ENCODE data around the gene FABP7. TPM values are rescaled to one million over a fixed set of nuclear protein-coding genes. Genes with fewer than 3 reads are reported as not detected.

Gene FABP7
- total RNA-seq, 1 experiment from 2014 or later, result not detected

- POLR2A ChIA-PET, result interaction anchor here (1.2 to 1.7 kb wide), 4 partner anchors 8 to 19 kb away, joined by 3 to 9 read pairs (median 3); no protein-coding TSS in a partner anchor
- Histone ChIP-seq H3K9me3 (no peaks in the 10 kb centered on the region), H3K36me3 (ENCODE audit: control insufficient read depth, insufficient read depth, low read length) (no peaks in the 10 kb centered on the region), H3K4me1 (peaks cover 51% of the 10 kb centered on the region), H3K4me3 (ENCODE audit: low read depth, low read length) (peak within 1 kb of the TSS; percentile 73), H3K27me3 (replicated peaks; ENCODE audit: control insufficient read depth, insufficient read depth, low read length) (no peaks in the 10 kb centered on the region)
- CTCF ChIA-PET, result interaction anchor here (0.6 to 2.4 kb wide), 6 partner anchors 9 to 178 kb away, joined by 3 to 31 read pairs (median 8); no protein-coding TSS in a partner anchor
- intact Hi-C loops (cut with micrococcal nuclease; ENCODE audit: unreplicated experiment), result loop anchor here (1.0 to 2.0 kb wide), 5 partner anchors 18 to 58 kb away; no protein-coding TSS in a partner anchor
- no TSS peak for BruUV-seq (replicated peaks)
- Mint-ChIP-seq H3K4me3 (ENCODE audit: unreplicated experiment) (peak within 1 kb of the TSS; percentile 96), H3K9me3 (ENCODE audit: unreplicated experiment) (no peaks in the 10 kb centered on the region), H3K27ac (ENCODE audit: unreplicated experiment) (peak within 1 kb of the TSS; percentile 92), H3K27me3 (ENCODE audit: insufficient read depth, unreplicated experiment) (no peaks in the 10 kb centered on the region), H3K36me3 (ENCODE audit: insufficient read depth, unreplicated experiment) (no peaks in the 10 kb centered on the region), H3K4me1 (ENCODE audit: low read depth, unreplicated experiment) (peaks cover 30% of the 10 kb centered on the region)
- TF ChIP-seq CTCF (IDR thresholded peaks at IDR 0.05; ENCODE audit: insufficient read depth in 1 of 2, low read depth in 1 of 2, low read length in 1 of 2, severe bottlenecking in 1 of 2, unreplicated experiment in 1 of 2), result peak; percentile 50 to 61
- DNase-seq, result peak; percentile 78 to 84
Measured at GRCh38 chr6:122789182-122790027, 9.9 kb downstream of the FABP7 start, which contains the start of gene SMPDL3A. Gene SMPDL3A (plus strand): TSS chr6:122789258. CDS start chr6:122789347, 89 bp downstream.

GRCh38 chr6:122790028-122790422 is 10.5 kb downstream of the FABP7 start:
- ChIA-PET CTCF (interaction anchor here (1.3 to 2.4 kb wide), 4 partner anchors 8 to 49 kb away, joined by 7 to 31 read pairs (median 15); no protein-coding TSS in a partner anchor), POLR2A (interaction anchor here (1.4 to 1.7 kb wide), 3 partner anchors 8 to 19 kb away, joined by 3 to 9 read pairs (median 3); no protein-coding TSS in a partner anchor)
- no peaks in the 10 kb centered on the region for H3K36me3 Mint-ChIP-seq (ENCODE audit: insufficient read depth, unreplicated experiment)
- H3K36me3 ChIP-seq (ENCODE audit: control insufficient read depth, insufficient read depth, low read length), result no peaks in the 10 kb centered on the region
- no TSS peak for BruUV-seq (replicated peaks)
- H3K27ac Mint-ChIP-seq (ENCODE audit: unreplicated experiment), result peak overlapping the region; percentile 92
- no peaks in the 10 kb centered on the region for H3K27me3 Mint-ChIP-seq (ENCODE audit: insufficient read depth, unreplicated experiment)
- TF ChIP-seq CTCF (IDR thresholded peaks at IDR 0.05; ENCODE audit: insufficient read depth in 1 of 2, low read depth in 1 of 2, low read length in 1 of 2, severe bottlenecking in 1 of 2, unreplicated experiment in 1 of 2), result no peak
- H3K27me3 ChIP-seq (replicated peaks; ENCODE audit: control insufficient read depth, insufficient read depth, low read length), result no peaks in the 10 kb centered on the region
- DNase-seq, result peak in 1 of 2 experiments; percentile 38
- peaks cover 51% of the 10 kb centered on the region for H3K4me1 ChIP-seq
- peak overlapping the region; percentile 73 for H3K4me3 ChIP-seq (ENCODE audit: low read depth, low read length)
- peak overlapping the region; percentile 96 for H3K4me3 Mint-ChIP-seq (ENCODE audit: unreplicated experiment)
- intact Hi-C loops (cut with micrococcal nuclease; ENCODE audit: unreplicated experiment), result loop anchor here (1.0 kb wide), 1 partner anchor 41 kb away; no protein-coding TSS in a partner anchor
- no peaks in the 10 kb centered on the region for H3K9me3 Mint-ChIP-seq (ENCODE audit: unreplicated experiment)
- peaks cover 30% of the 10 kb centered on the region for H3K4me1 Mint-ChIP-seq (ENCODE audit: low read depth, unreplicated experiment)
- no peaks in the 10 kb centered on the region for H3K9me3 ChIP-seq

Measured in Caco-2 (cell line).